WTC11 (cell line): ENCODE measurements around the gene DCXR.

Experiments
- CTCF ChIP-seq: fragments of 200-600 bp; IDR thresholded peaks from 2 replicates; pipeline ENCODE4 v1.8.0; 2022; ENCODE audit warnings: antibody characterized with exemption
- PREB ChIP-seq: sonication (generic); formaldehyde crosslinking; IDR thresholded peaks from 2 replicates; pipeline ENCODE4 v1.8.1; 2022; ENCODE audit warnings: mild to moderate bottlenecking, missing genetic modification reagents, moderate library complexity, borderline replicate concordance
- RORB ChIP-seq: fragments of 250-450 bp; sonication (Bioruptor Pico); IDR thresholded peaks from 2 replicates; pipeline ENCODE4 v1.9.0; 2021; ENCODE audit warnings: mild to moderate bottlenecking
- ZNF219 ChIP-seq: sonication (generic); formaldehyde crosslinking; IDR thresholded peaks from 2 replicates; pipeline ENCODE4 v1.8.0; 2023; ENCODE audit warnings: missing genetic modification reagents, mild to moderate bottlenecking, borderline replicate concordance

GRCh38 chr17:82006468-82007227 is 30.8 kb downstream of the DCXR start:
- no peak for TF ChIP-seq CTCF
- no peak for TF ChIP-seq ZNF219 (CRISPR knock-in tag)
- no peak for TF ChIP-seq RORB (CRISPR knock-in tag)
- no peak for TF ChIP-seq PREB
